ENCODE results near the gene IL17B. TPM values are rescaled to one million over a fixed set of nuclear protein-coding genes. Genes with fewer than 3 reads are reported as not detected.
A peak's percentile ranks its signal among the peaks of the same experiment; 100 is the strongest.
"Not testable (repeated sequence)": the region's sequence is repeated elsewhere in the genome, so short reads cannot be mapped to it uniquely, and the experiment has no call there.

Gene IL17B
- polyA plus RNA-seq, 1 donor, result 297 TPM

DNA sequence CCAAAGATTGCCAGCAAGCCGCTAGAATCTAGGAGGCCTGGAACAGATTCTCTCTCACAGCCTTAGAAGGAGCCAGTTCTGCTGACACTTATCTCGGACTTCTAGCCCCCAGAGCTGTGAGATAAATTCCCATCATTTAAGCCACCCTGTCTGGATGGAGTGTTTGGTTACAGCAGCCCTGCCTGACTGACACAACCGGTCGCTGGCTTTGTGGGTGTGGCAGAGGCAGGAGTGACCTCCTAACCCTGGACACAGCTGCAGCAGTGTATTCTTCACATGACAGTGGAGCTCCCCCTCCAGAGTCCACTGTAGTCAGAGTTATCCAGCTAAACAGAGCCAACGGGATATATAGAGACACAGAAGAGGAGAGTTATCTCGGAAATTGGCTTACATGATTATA lies 21.2 kb upstream of the IL17B start:
- DNase-seq, result peak; percentile 75

DNA sequence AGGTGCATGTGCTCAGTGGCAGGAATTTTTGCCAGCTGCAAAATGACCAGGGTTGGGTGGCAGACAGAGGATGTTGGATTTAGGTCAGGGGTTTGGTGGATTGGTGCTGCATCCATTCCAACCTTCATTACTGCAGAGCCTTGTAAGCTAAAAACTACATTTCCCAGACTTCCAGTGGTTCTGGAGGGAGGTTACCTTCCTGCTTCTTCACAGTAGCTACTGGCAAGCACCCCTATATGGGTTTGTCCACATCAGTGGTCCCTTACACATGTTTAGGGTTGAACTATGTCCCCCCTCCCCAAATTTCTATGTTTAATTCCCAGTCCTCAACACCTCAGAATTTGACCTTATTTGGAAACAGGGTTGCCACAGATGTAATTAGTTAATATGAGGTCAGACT lies 20.7 kb upstream of the IL17B start:
- DNase-seq, result no peak

DNA sequence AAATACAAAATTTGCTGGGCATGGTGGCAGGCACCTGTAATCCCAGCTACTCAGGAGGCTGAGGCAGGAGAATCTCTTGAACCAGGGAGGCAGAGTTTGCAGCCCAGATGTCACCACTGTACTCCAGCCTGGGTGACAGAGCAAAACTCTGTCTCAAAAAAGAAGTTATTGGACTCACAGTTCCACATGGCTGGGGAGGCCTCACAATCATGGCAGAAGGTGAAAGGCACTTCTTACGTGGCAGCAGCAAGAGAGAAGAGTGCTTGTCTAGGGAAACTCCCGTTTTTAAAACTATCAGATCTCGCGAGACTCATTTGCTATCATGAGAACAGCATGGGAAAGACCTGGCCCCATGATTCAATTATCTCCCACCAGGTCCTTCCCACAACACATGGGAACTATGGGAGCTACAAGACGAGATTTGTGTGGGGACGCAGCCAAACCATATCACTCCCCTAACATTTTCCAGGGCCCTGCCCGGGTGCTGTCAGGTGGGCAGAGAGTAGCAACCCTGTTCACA lies 19.7 kb upstream of the IL17B start:
- not testable (repeated sequence) for DNase-seq

DNA sequence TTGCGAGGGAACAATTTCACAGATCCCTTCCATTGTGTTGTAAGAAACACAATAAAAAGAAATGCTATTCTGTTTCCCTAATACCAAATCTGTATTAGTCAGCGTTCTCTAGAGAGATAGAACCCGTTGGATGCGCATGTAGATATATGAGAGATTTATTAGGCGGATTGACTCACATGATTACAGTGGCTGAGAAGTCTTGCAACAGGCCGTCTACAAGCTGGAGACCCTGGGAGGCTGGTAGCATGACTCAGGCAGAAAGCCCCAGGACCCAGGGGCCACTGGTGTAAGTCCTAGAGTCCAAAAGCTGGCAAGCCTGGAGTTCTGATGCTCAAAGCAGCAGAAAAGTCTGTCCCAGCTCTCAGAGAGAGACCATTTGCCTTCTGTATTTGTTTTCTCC lies 18.4 kb upstream of the IL17B start:
- DNase-seq, result no peak

DNA sequence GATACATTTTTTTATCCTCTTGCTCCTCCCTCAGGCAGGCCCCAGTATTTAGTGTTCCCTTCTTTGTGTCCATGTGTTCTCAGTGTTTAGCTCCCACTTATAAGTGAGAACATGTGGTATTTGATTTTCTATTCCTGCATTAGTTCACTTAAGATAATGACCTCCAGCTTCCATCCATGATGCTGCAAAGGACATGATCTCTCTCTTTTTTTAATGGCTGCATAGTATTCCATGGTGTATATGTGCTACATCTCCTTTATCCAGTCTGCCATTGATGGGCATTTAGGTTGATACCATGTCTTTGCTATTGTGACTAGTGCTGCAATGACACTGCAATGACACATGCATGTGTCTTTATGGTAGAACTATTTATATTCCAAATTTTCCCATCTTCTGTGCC lies 15.9 kb upstream of the IL17B start:
- DNase-seq, result not testable (repeated sequence)

DNA sequence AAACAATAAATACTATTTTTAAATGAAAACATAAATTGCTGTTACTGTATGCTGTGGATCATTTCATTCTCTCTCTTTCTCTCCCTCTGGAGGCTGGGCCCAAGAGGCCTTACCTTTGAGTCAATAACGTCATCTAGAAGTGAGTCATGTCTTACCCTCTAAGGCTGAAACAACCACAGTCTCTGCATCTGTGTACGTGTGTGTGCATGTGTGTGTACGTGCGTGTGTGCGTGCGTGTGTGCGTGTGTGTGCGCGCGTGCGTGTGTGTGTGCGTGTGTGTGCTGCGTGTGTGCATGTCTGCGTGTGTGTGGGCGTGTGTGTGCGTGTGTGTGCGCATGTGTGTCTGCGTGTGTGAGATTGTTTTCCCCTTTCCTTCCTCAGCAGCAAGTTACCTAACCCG lies 13.6 kb upstream of the IL17B start:
- no peak for DNase-seq

DNA sequence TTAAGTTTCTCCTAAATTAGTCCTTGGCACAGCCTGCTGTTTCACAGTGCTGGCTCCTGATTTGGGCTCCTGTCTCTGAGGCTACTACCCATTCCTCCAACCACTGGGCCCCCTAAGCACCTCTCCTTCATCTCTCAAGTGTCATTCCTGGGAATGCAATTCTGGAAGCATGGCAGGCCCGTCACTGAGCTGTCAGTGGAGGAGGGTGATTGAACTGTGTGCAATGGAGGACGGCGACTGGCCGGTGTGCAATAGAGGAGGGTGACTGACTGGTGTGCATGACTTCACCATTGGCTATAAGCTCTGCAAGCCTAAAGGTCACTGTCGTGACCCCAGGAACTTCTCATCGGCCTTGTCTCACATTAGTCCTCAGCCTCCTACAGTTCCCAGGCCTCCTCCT lies 12.4 kb upstream of the IL17B start:
- no peak for DNase-seq

DNA sequence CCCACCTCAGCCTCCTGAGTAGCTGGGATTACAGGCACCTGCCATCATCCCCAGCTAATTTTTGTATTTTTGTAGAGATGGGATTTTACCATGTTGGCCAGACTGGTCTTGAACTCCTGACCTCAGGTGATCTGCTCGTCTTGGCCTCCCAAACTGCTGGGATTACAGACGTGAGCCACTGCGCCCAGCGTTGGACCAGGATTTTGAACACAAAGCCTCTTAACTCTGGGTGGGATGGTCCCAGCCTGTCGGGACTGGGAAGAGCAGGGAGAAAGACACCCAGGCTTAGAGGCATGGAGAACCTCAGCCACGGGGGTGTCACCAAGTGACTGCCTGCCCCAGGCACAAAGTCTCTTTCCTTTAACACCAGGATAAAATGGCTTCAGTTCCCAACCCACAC lies 12.0 kb upstream of the IL17B start:
- not testable (repeated sequence) for DNase-seq

DNA sequence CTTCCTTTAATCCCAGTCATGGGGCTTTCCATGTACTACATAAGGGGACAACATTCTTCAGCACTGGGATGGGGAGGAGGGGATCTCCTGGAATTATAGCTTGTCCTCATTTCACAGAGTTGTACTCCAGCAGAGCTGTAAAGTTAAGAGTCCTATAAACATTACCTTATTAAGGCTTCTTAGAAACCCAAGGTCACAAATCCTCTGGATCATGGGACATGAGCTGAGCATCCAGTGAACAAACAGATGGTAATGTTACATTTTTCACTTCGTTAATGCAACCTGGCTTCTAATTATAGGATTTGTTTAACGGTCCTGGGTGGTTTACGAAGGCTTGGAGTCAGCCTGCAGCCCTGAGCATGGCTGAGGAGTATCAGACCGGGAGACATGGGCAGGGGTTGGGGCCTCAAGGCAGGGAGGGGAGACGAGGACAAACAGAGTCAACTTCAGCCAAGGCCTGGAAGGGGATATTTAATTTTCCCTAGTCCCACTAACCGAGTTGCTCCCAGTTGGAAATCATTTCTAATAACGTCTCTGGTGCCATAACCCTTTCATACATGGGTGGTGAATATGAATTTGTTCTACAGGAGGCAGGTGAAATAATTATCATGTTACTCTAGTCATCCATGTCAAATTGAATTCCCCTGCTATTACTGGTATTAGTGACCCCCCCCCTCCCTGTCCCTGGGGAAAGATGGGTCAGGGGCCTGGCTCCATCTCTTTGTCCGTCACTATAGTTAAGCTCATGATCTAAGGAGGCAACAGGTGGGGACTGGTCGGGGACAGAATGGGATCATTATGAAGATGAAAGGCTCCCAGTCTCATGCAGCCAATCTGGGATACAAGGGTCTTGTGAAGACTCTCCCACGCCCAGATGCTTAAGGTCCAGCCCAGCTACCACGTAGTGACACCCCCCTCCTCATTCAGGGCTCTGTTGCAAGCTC lies 10.7 kb upstream of the IL17B start:
- no peak for DNase-seq

DNA sequence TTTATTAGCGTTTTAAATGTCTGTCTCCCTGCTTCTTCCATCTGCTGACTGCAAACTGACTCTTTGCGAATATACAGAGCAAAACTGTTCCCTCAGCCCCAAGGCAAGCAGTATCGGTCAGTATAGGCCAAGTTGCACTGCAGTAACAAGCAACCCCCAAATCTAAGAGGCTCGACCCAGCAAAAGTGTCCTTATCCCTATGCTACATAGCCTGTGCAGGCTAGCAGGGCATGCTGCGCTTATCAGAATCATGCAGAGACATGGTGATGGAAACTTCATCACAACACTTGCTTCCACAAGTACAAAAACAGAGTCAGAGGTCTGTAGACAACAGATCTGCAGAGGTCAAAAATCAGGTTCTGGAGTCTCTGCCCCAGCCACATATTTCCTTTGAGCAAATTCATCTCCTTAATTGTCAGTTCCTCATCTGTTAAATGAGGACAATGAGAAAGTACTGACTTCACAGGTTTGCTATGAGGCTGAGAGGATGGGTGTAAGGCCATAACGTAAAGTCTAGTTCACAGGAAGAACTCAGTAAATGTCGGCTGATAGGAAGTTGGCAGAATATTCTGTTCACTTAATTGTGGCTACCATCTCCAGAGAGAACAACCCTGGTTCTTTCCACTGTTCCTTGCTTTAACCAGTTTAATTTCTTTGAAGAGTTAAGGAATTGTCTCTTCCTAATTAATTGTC lies 9.6 kb upstream of the IL17B start:
- no peak for DNase-seq

DNA sequence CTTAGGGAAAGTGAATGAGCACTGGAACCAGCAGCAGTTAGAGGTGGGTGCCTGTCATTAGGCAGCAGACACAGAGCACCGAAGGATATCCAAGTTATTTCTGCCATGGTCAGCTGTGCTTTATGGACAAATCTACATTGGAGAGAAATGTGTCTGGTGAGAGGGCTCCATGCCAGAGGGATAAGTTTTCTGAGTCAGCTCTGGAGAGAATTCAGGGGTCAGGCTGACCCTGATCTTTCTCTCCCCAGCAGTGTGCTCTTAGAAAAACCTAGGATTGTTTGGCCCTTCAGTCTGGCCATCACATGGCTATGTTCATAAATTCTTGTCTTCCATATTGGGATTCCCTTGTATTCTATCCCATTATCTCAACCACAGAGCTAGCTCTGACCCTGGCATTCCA lies 8.9 kb upstream of the IL17B start:
- DNase-seq, result no peak

DNA sequence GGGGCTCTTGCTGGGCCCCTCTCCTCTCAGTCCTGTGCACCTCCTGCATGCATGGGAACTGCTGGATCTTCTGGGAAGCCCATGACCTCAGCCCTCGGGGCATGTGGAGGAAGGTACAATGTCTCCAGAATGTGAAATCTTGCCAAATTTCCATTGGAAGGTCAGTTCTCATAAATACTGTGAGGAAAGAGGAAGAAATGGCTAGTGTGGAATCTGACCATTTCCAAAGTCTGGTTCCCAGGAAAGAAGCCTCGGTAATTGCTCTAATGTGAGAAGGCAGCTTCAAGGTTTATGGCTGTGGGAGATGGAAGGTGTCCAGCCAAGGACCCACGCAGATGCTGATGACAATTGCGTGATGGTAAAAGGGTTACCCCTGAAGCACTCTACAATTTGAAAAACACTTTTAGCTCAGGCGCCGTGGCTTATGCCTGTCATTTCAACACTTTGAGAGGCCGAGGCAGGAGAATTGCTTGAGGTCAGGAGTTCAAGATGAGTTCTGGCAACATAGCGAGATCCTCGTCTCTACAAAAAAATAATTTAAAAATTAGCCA lies 8.1 kb upstream of the IL17B start:
- DNase-seq, result no peak

DNA sequence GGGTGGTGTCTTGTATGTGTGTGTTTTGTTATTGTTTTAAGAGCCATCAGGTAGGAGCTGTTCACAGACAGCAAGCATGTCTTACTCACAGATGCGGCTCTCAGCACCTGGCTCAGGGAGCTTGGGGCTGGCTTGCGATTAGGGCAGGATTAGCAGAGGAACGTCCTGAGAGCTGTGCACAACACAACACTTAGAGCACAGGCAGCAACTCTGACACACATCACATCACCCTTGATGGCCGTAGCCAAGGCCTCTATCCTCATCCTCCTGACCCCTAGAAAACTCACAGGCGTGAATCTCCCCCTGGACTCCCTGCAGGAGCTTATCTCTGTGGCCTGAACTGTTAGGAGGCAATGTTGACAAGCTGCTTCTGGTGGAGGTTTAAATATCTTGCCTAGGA lies 7.1 kb upstream of the IL17B start:
- DNase-seq, result no peak

DNA sequence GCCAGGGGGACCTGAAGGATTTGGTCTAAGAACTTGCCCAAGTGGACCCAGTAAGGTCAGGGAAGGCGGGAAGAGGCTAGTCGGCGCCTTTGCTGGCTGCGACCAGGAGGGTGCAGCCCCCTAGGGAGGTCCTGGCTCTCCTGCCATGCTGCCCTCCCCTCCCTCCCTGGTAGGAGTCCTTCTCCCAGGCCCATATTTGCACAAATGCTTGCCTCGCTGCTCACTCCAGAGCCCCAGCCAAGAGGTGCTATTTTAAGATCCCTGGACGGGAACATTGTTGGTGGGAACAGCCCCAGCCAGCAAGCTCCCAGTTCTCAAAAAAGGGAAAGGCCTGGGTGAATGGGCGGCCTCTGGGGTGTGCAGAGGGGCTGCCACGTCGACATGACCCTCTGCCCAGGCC lies 4.3 kb upstream of the IL17B start:
- DNase-seq, result no peak

DNA sequence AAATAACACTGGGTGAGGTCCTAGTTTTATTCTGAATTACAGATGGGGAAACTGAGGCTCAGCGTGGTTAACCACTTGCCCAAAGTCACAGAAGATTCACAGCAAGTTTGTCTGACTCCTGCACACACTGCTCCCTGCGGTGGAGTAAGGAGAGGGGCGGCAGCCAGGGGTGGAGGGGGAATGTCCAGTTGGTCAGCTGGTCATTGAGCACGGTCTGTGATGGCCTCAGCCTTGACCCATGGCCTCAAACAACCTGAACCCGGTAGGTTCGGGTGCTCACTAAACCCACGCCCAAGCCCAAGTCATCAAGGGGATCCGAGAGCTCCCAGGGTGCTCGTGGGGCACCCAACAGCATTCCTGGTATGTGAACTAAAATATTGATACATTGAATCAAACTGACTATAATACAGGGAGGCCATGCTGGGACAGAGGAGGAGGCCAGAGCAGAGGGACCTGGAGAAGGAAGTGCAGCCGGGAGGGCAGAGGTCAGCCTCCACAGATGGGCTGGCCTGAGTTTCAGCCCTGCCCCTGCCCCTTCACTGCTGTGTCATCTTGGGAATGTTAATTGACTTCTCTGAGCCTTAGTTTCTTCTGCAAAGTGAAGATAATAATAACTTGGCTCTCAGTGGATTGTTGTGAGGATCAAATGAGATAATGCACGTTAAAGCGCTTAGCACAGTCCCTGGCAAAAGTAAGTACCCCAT lies 3.6 kb upstream of the IL17B start:
- no peak for DNase-seq

DNA sequence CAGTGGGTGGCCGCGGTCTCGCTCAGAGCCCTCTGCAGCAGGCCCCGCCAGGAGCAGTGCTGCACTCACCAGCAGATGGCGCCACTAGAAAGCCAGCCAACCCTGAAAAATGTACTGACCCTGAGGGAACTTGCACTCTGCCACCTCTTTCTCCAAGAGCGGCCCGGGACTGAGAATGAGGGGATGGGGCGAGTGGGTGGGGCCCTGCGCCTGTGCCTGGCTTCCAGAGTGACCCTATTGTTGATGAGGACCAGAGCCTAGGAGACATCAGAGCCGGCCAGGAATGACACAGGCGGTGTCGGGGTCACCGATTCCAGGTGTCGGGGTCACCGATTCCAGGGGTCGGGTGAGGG lies 2.9 kb upstream of the IL17B start:
- peak; percentile 81 for DNase-seq

DNA sequence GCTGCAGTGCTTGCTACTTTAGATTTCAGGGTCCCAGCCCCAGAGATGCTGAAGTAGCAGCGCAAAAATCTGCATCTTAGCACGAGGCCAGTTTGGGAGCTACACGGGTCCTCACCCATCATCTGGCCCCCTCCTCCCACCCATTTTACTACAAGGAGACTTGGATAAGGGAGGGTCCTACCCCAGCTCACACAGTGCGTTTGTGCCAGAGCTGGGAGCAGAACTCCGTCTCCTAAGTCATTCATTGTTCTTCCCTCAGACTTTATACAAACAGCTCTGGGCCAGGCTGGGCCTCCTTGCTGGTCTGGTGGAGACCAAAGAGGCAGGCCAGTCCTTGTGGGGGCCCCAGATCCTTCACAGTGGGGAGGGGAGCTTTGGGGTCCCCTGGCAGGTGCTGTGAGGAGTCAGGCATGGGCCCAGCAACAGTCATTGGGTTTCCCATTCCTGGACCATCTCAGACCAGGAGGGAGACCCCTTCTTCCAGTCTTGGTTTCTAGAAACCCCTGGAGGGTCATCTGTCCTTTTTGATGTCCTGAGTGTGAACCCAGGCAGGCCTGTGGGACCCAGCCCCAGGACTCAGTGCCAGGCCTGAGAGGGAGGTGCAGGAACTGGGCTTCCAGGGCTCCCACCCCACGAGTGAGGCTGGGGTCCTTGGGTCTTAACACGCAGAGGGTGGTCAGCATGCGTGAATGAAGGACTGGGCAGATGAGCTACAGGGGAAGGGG lies 2.3 kb upstream of the IL17B start:
- DNase-seq, result no peak

DNA sequence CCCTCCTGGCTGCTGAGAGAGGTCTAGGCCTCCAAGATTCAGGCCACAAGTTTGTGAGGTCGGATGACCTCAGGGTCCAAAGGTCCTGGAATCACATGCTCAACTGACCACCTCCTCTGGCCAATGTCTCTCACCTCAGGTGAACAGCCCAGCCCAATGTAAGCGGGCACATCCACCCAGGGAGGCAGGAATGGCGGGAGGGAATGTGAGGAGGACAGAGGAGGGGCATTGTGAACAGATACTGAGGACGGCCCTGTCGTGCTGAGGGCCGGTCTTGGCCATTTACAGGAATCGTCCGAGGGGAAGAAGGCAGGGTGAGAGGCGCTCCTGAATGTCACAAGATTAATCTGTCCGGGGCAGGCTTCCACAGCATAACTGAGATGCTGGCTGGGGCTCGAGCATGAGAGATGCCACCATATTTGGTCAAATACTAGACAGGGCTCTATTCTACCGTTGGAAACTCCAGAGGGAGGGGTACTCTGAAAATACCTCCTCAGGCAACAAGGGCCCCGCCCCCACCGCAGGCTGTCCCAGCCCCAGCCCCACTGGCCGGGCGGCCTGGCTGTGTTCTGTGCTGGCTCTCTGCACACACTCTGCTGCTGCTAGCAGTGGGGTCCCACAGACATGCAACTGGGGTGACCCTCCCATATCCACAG lies 1.5 kb upstream of the IL17B start:
- DNase-seq, result no peak

DNA sequence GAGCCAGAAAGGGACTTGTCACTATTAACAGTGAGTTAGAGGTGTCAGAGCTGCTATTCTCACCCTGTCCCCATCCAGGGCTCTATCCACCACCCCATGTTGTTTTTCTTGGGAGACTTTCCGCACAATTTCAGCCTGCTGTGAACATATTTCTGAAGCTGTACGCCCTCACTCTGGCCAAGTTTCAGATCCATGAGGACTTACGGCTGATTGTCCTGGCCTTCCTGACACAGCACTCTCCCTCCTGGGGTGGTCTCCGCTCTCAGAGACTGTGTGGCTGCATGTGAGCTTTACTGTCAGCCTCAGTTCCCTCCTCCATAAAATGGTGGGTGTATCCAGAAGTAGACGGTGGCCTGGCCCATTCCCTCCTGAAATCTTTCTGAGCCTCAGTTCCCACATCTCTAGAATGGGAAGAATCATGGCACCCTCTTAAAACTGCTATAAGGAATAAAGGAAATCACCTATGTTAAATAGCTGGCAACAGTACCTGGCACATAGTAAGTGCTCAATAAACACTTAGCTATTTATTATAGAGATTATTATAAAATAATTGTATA lies 804 bp upstream of the IL17B start:
- DNase-seq, result no peak

DNA sequence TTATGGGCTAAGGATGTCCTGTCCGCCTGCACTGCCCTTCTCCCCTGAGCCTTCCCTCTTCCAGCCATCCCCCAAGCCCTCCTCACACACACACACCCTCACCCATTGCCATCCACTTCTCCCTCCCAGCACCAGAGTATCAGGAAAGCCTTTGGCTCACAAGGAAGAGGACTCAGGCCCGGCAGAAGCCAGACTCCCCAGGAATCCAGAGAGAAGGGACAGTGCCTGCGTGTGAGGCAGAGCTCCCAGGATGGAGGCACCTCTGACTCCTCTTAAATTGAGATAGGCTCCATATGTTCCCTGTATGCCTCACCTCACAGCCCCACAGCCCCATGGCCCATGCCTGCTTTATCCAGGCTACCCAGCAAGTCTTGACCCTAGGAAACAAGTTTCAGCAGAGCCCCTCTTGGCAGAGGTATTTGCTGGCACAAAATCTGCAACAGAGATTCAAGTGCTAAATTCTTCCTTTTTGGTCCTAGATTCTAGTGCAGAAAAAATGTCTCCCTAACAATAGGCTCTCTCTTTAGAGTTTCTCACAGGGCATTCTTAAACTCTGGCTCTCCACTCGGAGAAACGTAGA lies 761 bp downstream of the IL17B start:
- no peak for DNase-seq
